Lower leg skin (tissue), 4 donors: ENCODE results near the gene COPS8. TPM values are rescaled to one million over a fixed set of nuclear protein-coding genes. Genes with fewer than 3 reads are reported as not detected.

ENCODE experiments used
- DNase-seq, 2 donors: peaks; one replicate each; pipeline ENCODE4 v3.0.0-alpha.2; 2019; ENCODE audit warnings: low spot score in 2 of 2
- H3K4me3 ChIP-seq: fragments of 200-600 bp; sonication (generic); 2 replicates; pipeline ENCODE4 v1.5.1; 2017; ENCODE audit warnings: mild to moderate bottlenecking, low read depth; ENCODE audit not compliant: poor library complexity, severe bottlenecking
- CTCF ChIP-seq, 3 donors: fragments of 450-650 bp; IDR thresholded peaks; one replicate each; pipeline ENCODE4 v1.5.1; 2016; ENCODE audit warnings: antibody characterized with exemption in 3 of 3, mild to moderate bottlenecking in 3 of 3, moderate library complexity in 2 of 3
- POLR2A ChIP-seq, 2 donors: fragments of 450-650 bp; IDR thresholded peaks; one replicate each; pipeline ENCODE4 v1.6.1; 2016 to 2017; ENCODE audit warnings: antibody characterized with exemption in 2 of 2, mild to moderate bottlenecking in 1 of 2, moderate library complexity in 1 of 2
- WGBS, 2 donors: methylation state at CpG; one replicate each; pipeline ENCODE4 v1.1.5; 2018; 5-methylcytosine and 5-hydroxymethylcytosine counted together
- intact Hi-C: fragments of 100-400 bp; cut with DNase I; formaldehyde crosslinking; loops from one replicate; pipeline ENCODE4 v1.15.0; 2023; ENCODE audit warnings: low total_unique reads
- total RNA-seq, 4 donors: library from RNA; depleted of rRNA; stranded (reverse); fragments of >200 nt; gene quantifications; one replicate each; pipeline ENCODE4 v1.1.0, GENCODE V29; 2016

The COPS8 gene
- total RNA-seq, 4 donors from 2014 or later, result 38.8 to 74.0 (median 69.3) TPM

- H3K4me3 ChIP-seq, result no peak overlapping the region
- WGBS, 2 donors, result 75 to 85% methylated on average over 2 of the region's 2 CpGs
- TF ChIP-seq CTCF (IDR thresholded peaks at IDR 0.05) (no peak), POLR2A (IDR thresholded peaks at IDR 0.05) (no peak)
- intact Hi-C loops, result no loop called here
- no peak for DNase-seq
These were observed 11.7 kb downstream of the COPS8 start for GRCh38 chr2:237097326-237097910.

GRCh38 chr2:237097911-237098702, 12.4 kb downstream of the COPS8 start:
- H3K4me3 ChIP-seq, result no peak overlapping the region
- intact Hi-C loops, result no loop called here
- TF ChIP-seq POLR2A (IDR thresholded peaks at IDR 0.05) (no peak), CTCF (IDR thresholded peaks at IDR 0.05) (no peak)
- DNase-seq, result peak in 1 of 2 donors; percentile 58
- 64 to 70% methylated on average over 4 of the region's 4 CpGs for WGBS, 2 donors

GRCh38 chr2:237099804-237100203, 14.1 kb downstream of the COPS8 start:
- TF ChIP-seq CTCF (IDR thresholded peaks at IDR 0.05) (no peak), POLR2A (IDR thresholded peaks at IDR 0.05) (no peak)
- no peak overlapping the region for H3K4me3 ChIP-seq
- 88 to 93% methylated on average over 3 of the region's 3 CpGs for WGBS, 2 donors
- DNase-seq, result no peak
- intact Hi-C loops, result no loop called here

- 92% methylated on average over 6 of the region's 6 CpGs for WGBS, 2 donors
- intact Hi-C loops, result no loop called here
- H3K4me3 ChIP-seq, result no peak overlapping the region
- TF ChIP-seq CTCF (IDR thresholded peaks at IDR 0.05) (no peak), POLR2A (IDR thresholded peaks at IDR 0.05) (no peak)
- no peak for DNase-seq
These were observed 15.7 kb downstream of the COPS8 start for GRCh38 chr2:237101118-237101979.

- DNase-seq, result no peak
- 89 to 99% methylated on average over 3 of the region's 3 CpGs for WGBS, 2 donors
- intact Hi-C loops, result no loop called here
- TF ChIP-seq CTCF (IDR thresholded peaks at IDR 0.05), result no peak
- TF ChIP-seq POLR2A (IDR thresholded peaks at IDR 0.05), result no peak
- no peak overlapping the region for H3K4me3 ChIP-seq
These were observed 16.7 kb downstream of the COPS8 start for GRCh38 chr2:237102428-237102827.
